ENCODE measurements around the gene TALDO1.

Gene TALDO1

DNA sequence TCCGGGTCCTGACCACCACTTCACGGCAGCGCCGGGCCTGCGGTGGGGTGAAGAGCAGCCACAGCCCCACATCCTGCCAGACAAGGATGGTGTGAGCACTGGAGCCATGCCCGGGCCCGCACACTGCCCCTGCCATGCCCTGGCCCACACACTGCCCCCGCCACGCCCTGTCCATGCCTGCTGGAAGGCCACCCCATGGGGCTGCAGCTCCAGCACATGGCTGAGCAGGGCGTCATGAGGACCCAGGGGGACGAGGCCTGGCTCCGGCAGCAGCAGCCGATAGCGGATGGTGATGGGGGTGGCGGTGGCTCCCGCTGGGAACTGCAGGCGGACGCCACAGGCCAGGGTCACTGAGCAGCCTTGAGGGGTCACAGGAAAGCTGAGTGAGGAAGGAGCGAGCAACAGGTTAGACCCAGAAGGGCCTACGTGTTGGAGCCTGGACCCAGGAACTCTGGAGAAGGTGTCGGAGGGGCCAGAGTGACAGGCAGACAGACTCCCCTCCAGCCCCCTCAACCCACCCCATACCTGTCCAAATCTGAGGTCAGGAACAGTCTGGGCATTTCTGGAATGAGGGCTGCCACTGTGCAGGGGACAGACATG lies 54.9 kb downstream of the TALDO1 start:
- no peak for DNase-seq

- DNase-seq, result no peak
Observed at GRCh38 chr11:802693-803466, 55.6 kb downstream of the TALDO1 start.

GRCh38 chr11:803467-803742 lies 56.1 kb downstream of the TALDO1 start:
- DNase-seq, result no peak

GRCh38 chr11:803770-804598 lies 56.7 kb downstream of the TALDO1 start:
- peak in 1 of 2 experiments; percentile 27 for DNase-seq

GRCh38 chr11:804599-804964 lies 57.3 kb downstream of the TALDO1 start:
- DNase-seq, result no peak

DNA sequence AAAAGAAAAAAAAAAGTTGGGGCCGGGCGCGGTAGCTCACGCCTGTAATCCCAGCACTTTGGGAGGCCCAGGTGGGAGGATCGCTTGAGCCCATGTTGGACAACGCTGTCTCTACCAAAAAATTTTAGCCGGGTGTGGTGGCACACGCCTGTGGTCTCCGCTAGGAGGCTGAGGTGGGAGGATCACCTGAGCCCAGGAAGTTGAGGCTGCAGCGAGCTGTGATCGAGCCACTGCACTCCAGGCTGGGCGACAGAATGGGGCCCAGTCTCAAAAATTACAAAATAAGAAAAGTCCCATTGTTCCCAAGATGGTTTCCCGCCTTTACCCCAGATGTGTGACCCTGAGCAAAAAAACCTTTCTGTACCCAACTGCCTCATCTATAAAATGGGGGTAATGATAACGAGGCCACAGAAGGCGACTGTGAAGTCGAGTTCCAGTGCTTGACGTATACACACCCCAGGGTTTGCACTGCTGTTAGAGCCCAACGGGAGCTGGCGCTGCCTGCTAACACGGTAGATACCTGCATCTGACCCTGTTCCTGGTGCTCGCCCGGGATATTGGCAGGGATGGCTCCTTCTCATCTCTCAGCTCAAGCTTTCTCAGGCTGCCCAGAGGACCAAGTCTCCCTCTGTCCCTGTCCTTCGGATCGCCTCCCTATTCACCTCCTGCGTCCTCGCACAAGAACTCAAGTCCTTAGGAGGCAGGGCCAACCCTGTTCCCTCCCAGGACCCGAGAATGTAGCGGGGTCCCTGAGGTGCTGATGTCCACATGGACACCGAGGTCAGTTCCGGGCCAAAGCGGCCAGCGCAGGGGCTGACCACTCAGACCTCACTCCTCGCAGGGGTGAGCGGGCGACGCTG lies 61.4 kb downstream of the TALDO1 start:
- no peak for DNase-seq

- peak; percentile 86 for DNase-seq
Observed at GRCh38 chr11:809287-810039, 62.2 kb downstream of the TALDO1 start, which contains the start of gene RPLP2. Gene RPLP2, plus strand, starts transcription at chr11:809967. Its CDS starts 268 bp downstream, at chr11:810235.

GRCh38 chr11:810040-810567 lies 62.8 kb downstream of the TALDO1 start:
- DNase-seq, result no peak

DNA sequence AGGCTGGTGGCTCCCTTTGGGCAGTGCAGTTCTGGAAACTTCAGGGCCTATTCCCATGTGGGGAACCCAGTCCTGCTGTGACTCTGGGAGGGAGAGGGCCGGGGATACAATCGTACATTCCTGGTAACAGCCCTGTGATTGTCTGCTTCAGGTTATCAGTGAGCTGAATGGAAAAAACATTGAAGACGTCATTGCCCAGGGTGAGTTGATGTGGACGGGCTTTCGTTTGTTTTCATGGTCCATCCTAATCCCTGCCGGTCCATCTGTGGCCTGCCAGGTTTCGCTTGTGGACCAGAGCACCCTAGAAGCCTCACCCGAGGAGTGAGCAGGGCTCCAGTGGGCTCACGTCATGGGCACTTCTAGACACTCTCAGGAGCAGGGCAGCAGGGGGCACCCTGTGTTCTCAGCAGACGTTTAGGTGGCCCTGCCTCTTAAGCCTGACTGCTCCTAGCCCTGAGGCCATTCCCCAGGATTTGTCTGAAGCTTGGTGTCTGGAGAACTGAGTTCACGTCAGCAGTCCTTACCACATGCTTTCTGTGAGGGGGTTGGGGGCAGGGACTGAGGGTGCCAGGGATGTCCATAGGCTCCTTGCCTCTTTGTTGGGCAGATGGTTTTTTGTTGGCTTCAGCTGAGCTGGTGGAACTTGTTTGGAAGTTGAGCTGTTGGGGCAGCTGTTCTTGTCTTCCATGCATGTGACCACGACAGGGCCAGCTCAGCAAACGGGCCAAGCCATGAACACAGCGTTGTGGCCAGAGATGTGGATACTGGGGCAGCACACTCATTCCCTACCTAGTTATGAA lies 64.4 kb downstream of the TALDO1 start:
- no peak for DNase-seq

DNA sequence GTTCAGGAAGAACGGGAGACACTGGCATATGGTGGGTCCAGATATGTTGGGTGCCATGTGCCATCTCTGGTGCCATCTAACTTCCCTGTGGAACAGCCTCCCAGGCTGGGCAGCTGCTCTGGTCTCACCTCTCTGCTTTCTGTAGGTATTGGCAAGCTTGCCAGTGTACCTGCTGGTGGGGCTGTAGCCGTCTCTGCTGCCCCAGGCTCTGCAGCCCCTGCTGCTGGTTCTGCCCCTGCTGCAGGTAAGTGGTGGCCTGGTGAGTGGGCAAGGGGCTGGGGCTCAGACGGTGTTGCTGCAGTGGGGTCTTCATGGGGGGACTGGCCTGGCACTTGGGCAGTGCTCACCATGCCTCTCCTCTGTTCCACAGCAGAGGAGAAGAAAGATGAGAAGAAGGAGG lies 65.1 kb downstream of the TALDO1 start:
- no peak for DNase-seq

- DNase-seq, result no peak
Observed at GRCh38 chr11:813072-813455, 65.8 kb downstream of the TALDO1 start.

DNA sequence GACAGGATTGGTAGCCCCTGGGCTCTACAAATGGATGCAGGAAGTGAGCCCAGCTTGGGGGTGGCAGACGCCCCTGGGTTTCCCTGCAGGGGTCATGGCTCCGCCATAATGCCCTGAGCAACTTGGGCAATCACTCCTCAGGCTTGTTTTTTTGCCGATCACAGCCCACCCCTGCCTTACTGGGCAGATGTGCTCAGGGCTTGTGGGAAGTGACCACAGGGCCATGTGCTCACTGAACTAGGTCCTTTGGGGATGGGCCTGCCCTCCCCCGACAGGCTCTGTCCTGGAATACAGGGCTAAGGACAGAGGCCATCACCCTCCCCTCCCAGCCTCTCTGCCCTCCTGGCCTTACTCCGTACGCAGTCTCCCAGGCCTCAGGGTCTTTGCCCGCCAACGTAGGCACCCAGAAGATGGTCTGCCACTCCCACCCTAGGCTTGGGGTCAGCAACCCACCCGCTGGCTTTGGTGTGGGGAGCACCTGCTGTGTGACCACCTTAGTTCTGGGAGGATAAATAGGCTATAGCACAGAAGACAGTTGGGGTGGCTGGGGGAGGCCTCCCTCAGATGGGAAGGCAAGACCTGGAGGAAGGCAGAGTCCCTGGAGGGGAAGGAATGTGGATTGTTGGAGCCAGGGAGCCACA lies 66.3 kb downstream of the TALDO1 start:
- no peak for DNase-seq
